Kidney epithelial cell (primary cell): ENCODE results near the gene FSTL4. TPM values are rescaled to one million over a fixed set of nuclear protein-coding genes. Genes with fewer than 3 reads are reported as not detected.

Source experiments
- DNase-seq: peaks from one replicate; pipeline ENCODE4 v3.0.0-alpha.2; 2010; ENCODE audit warnings: low read depth
- H3K27me3 ChIP-seq: 2 replicates; pipeline ENCODE4 v1.6.0; 2011; ENCODE audit warnings: low read length; ENCODE audit not compliant: control insufficient read depth, insufficient read depth
- H3K36me3 ChIP-seq: 2 replicates; pipeline ENCODE4 v1.5.1; 2011; ENCODE audit warnings: low read length; ENCODE audit not compliant: control insufficient read depth, insufficient read depth
- H3K4me3 ChIP-seq: 2 replicates; pipeline ENCODE4 v1.5.1; 2011; ENCODE audit warnings: low read depth, mild to moderate bottlenecking, control low read depth, low read length
- total RNA-seq: library from RNA; depleted of rRNA; stranded (reverse); fragments of >200 nt; gene quantifications from 2 replicates; pipeline ENCODE4 v1.2.3, GENCODE V29; 2015
- TF ChIP-seq, protein P1 (sequence below): IDR thresholded peaks from 2 replicates; pipeline ENCODE4 v1.5.1; 2011; ENCODE audit warnings: mild to moderate bottlenecking, moderate library complexity, low read length, control low read depth, inconsistent platforms; ENCODE audit not compliant: insufficient read depth, poor library complexity, severe bottlenecking

FSTL4 gene
- total RNA-seq, 1 donor from 2014 or later: not detected

DNA sequence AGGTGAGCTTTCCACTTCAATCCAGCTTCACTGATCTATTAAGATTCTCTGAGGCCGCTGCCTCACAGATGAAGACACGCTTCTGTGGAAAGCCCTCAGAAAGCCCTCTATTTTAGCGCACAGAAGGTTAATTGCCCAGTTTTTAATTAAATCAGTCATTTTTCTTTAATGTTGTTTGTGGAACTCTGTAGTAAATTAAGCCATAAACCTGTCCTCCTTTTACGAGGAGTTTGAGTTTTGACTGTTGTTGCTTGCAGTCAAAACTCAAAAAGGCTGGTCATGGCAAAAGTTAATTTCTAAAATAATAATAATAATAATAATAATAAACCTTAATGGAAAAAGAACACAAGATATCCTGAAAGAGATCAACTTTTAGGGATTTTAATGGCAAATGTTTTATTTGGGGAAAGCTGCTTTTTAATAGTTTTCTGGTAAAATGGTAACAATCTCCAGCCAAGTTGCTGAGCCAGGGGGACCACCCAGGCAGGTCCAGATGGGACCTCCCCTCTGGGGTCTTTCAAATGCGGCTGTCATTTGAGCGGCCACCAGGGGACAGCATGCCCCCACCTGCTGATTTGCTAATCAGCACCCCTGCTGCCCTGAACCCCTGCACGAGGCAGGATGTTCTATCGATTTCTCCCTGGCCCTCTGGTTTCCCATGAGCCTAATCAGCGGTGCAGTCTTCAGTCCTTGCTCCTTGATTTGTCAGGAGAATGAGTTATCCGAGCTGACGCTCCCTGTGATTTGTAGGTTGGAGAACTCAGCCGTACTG is 247.2 kb downstream of the FSTL4 start:
- H3K36me3 ChIP-seq: no peaks in the 10 kb centered on the region
- H3K27me3 ChIP-seq: peaks cover 26% of the 10 kb centered on the region
- TF ChIP-seq, protein P1, sequence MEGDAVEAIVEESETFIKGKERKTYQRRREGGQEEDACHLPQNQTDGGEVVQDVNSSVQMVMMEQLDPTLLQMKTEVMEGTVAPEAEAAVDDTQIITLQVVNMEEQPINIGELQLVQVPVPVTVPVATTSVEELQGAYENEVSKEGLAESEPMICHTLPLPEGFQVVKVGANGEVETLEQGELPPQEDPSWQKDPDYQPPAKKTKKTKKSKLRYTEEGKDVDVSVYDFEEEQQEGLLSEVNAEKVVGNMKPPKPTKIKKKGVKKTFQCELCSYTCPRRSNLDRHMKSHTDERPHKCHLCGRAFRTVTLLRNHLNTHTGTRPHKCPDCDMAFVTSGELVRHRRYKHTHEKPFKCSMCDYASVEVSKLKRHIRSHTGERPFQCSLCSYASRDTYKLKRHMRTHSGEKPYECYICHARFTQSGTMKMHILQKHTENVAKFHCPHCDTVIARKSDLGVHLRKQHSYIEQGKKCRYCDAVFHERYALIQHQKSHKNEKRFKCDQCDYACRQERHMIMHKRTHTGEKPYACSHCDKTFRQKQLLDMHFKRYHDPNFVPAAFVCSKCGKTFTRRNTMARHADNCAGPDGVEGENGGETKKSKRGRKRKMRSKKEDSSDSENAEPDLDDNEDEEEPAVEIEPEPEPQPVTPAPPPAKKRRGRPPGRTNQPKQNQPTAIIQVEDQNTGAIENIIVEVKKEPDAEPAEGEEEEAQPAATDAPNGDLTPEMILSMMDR: peak; percentile 36
- no peak overlapping the region for H3K4me3 ChIP-seq
- DNase-seq: no peak

GRCh38 chr5:133363807-133364587 is 248.3 kb downstream of the FSTL4 start:
- Histone ChIP-seq H3K27me3 (peaks cover 34% of the 10 kb centered on the region), H3K36me3 (no peaks in the 10 kb centered on the region), H3K4me3 (no peak overlapping the region)
- no peak for DNase-seq
- TF ChIP-seq, protein P1: no peak

- no peaks in the 10 kb centered on the region for H3K36me3 ChIP-seq
- peaks cover 36% of the 10 kb centered on the region for H3K27me3 ChIP-seq
- TF ChIP-seq, protein P1: no peak
- no peak overlapping the region for H3K4me3 ChIP-seq
- no peak for DNase-seq
These were observed 249.9 kb downstream of the FSTL4 start for GRCh38 chr5:133362438-133362837.

GRCh38 chr5:133361922-133362321 is 250.4 kb downstream of the FSTL4 start:
- Histone ChIP-seq H3K36me3 (no peaks in the 10 kb centered on the region), H3K27me3 (peaks cover 36% of the 10 kb centered on the region), H3K4me3 (no peak overlapping the region)
- no peak for DNase-seq
- TF ChIP-seq, protein P1: no peak

GRCh38 chr5:133360693-133361472 is 251.5 kb downstream of the FSTL4 start:
- Histone ChIP-seq H3K36me3 (no peaks in the 10 kb centered on the region), H3K4me3 (no peak overlapping the region), H3K27me3 (peaks cover 36% of the 10 kb centered on the region)
- no peak for DNase-seq
- TF ChIP-seq, protein P1: no peak
